LNCaP clone FGC (cell line): Measurements from ENCODE around the gene KIF5C.

Experiments used
- DNase-seq: peaks from one replicate; pipeline ENCODE4 v3.0.0-alpha.2; 2011; ENCODE audit warnings: low read depth
- H3K4me3 ChIP-seq: 2 replicates; pipeline ENCODE4 v1.5.1; 2011; ENCODE audit warnings: mild to moderate bottlenecking, low read depth, low read length, control low read depth
- CTCF ChIP-seq: IDR thresholded peaks from 2 replicates; pipeline ENCODE4 v1.5.1; 2012; ENCODE audit warnings: mild to moderate bottlenecking; ENCODE audit not compliant: control insufficient read depth, insufficient read depth; ENCODE audit errors: extremely low read depth

The KIF5C gene

DNA sequence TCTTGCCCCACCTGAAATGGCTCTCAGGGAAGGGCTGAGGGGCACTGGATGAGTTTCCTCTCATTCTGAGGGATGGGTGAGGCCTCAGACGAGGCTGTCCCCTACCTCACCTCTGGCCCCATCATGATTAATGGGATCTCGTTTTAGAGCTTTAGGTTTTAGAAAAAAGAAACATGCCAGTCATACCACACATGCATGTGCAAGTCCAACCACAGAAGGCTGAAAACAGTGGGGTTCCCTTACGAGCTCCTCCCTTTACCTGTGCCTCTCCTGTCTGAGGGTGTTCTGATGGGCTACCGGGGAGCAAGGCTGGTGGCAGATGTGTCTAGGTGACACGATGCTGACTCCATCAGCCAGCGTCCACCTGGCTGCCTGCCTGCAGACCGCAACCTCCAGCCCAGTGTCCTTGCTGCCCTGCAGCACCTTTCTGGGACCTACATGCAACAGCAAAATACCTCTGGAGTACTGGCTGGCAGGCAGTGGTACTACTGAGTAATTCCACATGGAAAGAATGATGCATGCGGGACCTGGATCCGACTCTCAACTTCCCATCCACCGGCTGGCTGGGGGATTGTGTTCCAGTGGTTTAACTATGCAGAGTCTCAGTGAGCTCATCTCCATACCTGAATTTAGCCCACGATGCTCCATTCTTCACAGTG lies 154.4 kb downstream of the KIF5C start:
- no peak overlapping the region for H3K4me3 ChIP-seq
- DNase-seq: no peak
- TF ChIP-seq CTCF: no peak

DNA sequence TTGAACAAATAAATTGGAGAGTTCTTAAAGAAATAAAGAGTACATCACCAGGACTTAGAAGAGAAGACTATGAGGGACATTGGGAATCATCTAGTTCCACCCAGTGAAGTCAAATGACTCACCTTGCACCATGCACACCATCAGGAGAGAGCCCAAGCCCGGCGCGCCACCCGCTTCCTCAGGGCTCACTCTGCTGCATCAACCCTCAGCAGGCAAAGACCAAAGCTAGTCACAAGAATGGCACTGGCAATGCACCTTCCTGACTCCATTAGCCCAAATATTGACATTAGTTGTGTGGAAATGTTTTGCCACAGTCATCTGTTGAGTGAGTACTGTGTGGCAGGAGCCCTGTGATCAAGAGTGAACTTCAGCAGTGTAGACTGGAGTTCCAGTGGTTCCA lies 156.4 kb downstream of the KIF5C start:
- no peak for TF ChIP-seq CTCF
- H3K4me3 ChIP-seq: no peak overlapping the region
- no peak for DNase-seq

DNA sequence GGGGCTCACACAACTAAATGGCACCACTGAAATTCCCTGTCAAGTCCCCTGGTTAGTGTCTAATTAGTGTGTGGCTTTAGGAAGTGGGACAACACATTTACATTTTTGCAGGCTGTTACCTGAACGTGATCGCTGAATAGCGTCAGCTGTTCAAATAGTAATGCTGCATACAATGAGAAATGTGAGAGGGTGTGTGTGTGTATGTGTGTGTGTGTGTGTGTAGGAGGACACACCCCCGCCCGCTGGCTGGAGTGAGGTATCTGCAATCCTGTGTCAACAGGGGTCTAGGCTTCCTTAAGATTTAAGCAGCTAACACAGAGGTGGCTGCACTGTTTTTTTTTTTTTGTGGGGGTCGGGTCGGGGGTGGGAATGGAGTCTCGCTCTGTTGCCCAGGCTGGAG lies 158.7 kb downstream of the KIF5C start:
- DNase-seq: no peak
- no peak for TF ChIP-seq CTCF
- H3K4me3 ChIP-seq: no peak overlapping the region

DNA sequence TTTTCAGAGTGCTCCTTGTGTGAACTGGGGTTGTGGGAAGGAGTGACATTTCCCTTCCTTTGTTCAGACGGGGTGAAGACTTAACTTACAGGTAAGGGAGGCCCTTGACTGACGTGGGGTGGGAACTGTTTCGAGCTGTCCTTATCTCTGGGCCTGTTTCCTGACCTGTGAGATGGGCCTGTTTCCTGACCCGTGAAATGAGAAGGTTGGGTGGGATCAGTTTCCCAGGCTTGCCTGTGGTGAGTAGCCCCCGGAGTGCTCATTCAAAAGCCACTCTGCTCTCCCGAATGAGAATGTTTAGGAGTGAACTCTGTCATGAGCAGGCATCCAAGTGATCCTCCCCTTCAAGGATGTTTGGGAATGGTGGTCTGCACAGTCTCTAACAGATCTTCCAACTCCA lies 159.4 kb downstream of the KIF5C start:
- TF ChIP-seq CTCF: no peak
- DNase-seq: no peak
- H3K4me3 ChIP-seq: no peak overlapping the region

DNA sequence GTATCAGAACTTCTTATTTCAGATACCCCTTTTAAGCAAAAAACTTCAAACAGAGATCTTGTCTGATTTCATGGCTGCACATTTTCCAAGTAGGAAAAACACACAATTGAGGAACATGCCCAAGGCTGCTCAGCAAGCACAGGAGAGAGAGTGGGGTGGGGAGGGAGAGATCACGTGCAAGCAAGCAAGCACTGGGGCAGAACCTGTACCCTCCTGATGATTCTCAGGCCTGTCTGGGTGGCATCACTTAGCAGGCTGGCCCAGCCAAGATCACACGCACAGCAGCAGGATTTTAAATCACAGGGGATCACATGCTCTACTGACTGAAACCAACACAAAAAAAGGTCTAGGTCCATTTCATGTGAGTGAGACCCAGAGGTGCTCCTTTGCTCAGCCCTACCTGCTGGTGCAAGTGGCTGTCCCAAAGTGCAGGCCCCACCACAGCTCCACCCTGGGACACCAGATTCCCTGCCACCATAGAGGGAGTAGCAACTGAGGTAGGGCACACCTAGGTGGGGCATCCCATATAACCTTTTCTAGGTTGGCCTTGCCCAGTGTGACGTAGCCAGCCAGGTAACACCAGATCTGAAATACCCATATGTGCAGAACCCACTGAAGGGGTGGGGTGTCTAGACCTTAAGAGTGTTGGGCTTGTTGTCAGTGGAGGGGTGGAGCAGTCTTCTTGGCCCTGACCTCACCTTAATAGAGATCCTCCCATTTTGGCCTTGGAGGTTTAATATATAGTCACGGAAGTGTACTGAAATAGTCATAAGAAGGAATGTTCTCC lies 161.7 kb downstream of the KIF5C start:
- no peak for TF ChIP-seq CTCF
- DNase-seq: no peak
- no peak overlapping the region for H3K4me3 ChIP-seq

DNA sequence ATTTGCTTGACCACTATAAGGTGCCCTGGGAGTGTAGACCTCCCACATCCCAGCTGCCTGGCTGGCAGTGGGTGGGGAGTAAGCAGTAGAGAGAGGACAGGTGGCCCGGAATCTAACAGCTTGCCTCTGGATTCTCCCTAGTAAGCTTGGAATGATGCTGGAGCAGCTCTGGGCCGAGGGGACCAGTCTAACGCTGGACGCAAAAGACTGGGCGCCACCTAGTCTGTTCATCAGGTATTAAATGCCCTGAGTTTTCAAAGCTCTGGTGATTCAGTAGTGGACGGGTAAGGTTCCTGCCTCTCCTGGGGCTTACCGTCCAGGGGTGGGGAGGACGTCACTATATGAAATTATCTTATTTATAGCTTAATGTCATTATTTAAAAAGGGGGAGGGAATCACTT lies 162.8 kb downstream of the KIF5C start:
- TF ChIP-seq CTCF: 0 out of 2 replicates have a peak, but pooled peaks have one; percentile 4
- H3K4me3 ChIP-seq: no peak overlapping the region; the same call in 1 of the 2 replicates
- no peak for DNase-seq
